Esophagus squamous epithelium (tissue), 5 donors: ENCODE results near the gene PRB4. TPM values are rescaled to one million over a fixed set of nuclear protein-coding genes. Genes with fewer than 3 reads are reported as not detected.

Source experiments
- DNase-seq: peaks from one replicate; lab custom pipeline; 2025; lab: John Stamatoyannopoulos, UW
- H3K27ac ChIP-seq, 4 donors: fragments of 200-600 bp; sonication (generic); one replicate each; pipeline ENCODE4 v1.5.1; 2016 to 2019; ENCODE audit warnings: mild to moderate bottlenecking in 1 of 4
- H3K27me3 ChIP-seq, 4 donors: fragments of 200-600 bp; sonication (generic); 1 replicate in 3 of 4; 2 replicates in 1 of 4; pipeline versions ENCODE4 v1.5.1 to v1.6.0; 2017 to 2021; ENCODE audit warnings: antibody characterized with exemption in 1 of 4
- H3K36me3 ChIP-seq, 3 donors: fragments of 200-600 bp; sonication (generic); one replicate each; pipeline ENCODE4 v1.5.1; 2016 to 2019
- H3K4me1 ChIP-seq, 3 donors: fragments of 200-600 bp; sonication (generic); one replicate each; pipeline ENCODE4 v1.5.1; 2017 to 2019
- H3K4me3 ChIP-seq, 4 donors: fragments of 200-600 bp; sonication (generic); 1 replicate in 3 of 4; 2 replicates in 1 of 4; pipeline ENCODE4 v1.5.1; 2016 to 2019; ENCODE audit warnings: mild to moderate bottlenecking in 2 of 4, moderate library complexity in 1 of 4
- H3K9me3 ChIP-seq, 3 donors: fragments of 200-600 bp; sonication (generic); one replicate each; pipeline ENCODE4 v1.5.1; 2016 to 2019
- POLR2A ChIP-seq, 4 donors: fragments of 450-650 bp; IDR thresholded peaks; one replicate each; pipeline ENCODE4 v1.6.1; 2017; ENCODE audit warnings: antibody characterized with exemption in 4 of 4, mild to moderate bottlenecking in 4 of 4, moderate library complexity in 3 of 4
- WGBS, 2 donors: methylation state at CpG; one replicate each; pipeline ENCODE4 v1.1.5; 2018; 5-methylcytosine and 5-hydroxymethylcytosine counted together
- intact Hi-C: fragments of 100-400 bp; cut with DNase I; formaldehyde crosslinking; loops from one replicate; pipeline ENCODE4 v1.15.0; 2022
- total RNA-seq, 4 donors: library from RNA; depleted of rRNA; stranded (reverse); fragments of >200 nt; gene quantifications; one replicate each; pipeline ENCODE4 v1.1.0, GENCODE V29; 2016
- TF ChIP-seq, protein P1 (sequence below), 6 experiments: fragments of 450-650 bp in 4 of 6; fragments of 200-600 bp in 2 of 6; sonication (generic) in 2 of 6; IDR thresholded peaks; one replicate each; pipeline ENCODE4 v1.5.1; 2016 to 2019; ENCODE audit warnings: antibody characterized with exemption in 6 of 6, mild to moderate bottlenecking in 4 of 6, moderate library complexity in 4 of 6
- donor health status: DM: yes; HTN: yes; CAD: no.

Gene PRB4
- total RNA-seq, 4 donors from 2014 or later: not detected

DNA sequence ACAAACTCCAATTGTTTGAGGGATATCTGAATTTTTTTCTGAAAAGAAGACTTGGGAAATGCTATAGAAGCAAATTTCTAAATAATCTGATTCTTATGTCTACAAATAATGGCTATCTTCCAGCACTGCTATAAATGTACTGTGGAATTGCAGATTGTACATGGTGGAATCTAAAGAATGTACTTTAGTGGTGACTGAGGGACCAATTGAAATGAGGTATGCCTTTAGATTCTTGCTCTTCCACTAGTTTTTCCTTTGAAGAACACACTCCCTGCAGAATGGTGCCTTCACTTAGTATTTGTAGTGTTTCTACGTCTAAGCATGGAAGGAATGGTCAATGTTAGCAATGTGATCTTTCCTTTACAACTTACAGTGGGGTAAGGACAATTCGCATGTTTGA, 11.7 kb upstream of the PRB4 start:
- WGBS, 2 donors: 55 to 89% methylated on average over 2 of the region's 2 CpGs
- Histone ChIP-seq H3K4me1 (no peaks in the 10 kb centered on the region), H3K4me3 (no peak overlapping the region), H3K27me3 (no peaks in the 10 kb centered on the region), H3K27ac (no peak overlapping the region), H3K36me3 (no peaks in the 10 kb centered on the region), H3K9me3 (peaks cover 0 to 12% (median 0%) of the 10 kb centered on the region in 3 donors)
- intact Hi-C loops: no loop called here
- TF ChIP-seq, protein P1, sequence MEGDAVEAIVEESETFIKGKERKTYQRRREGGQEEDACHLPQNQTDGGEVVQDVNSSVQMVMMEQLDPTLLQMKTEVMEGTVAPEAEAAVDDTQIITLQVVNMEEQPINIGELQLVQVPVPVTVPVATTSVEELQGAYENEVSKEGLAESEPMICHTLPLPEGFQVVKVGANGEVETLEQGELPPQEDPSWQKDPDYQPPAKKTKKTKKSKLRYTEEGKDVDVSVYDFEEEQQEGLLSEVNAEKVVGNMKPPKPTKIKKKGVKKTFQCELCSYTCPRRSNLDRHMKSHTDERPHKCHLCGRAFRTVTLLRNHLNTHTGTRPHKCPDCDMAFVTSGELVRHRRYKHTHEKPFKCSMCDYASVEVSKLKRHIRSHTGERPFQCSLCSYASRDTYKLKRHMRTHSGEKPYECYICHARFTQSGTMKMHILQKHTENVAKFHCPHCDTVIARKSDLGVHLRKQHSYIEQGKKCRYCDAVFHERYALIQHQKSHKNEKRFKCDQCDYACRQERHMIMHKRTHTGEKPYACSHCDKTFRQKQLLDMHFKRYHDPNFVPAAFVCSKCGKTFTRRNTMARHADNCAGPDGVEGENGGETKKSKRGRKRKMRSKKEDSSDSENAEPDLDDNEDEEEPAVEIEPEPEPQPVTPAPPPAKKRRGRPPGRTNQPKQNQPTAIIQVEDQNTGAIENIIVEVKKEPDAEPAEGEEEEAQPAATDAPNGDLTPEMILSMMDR (IDR thresholded peaks at IDR 0.05): no peak
- TF ChIP-seq POLR2A (IDR thresholded peaks at IDR 0.05): no peak
- DNase-seq: no peak

DNA sequence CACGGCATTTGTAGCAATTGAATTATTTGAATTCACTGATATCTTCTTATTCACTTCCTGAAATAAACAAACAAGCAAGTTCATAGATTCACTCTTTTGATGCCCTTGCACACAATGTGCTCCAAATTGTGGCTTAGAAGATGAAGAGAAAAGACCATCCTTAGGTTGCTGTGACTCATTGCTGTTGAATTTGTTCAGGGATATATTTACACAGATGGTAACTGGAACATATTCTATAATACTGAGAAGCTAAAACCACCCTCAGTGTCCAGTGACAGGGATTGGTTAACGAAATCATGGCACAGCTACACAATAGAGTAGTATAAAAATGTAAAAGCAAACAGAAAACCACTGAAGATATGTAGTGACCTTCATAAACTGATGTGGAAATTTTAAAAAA, 3.1 kb downstream of the PRB4 start:
- WGBS, 2 donors: 63 to 66% methylated on average over 2 of the region's 2 CpGs
- intact Hi-C loops: no loop called here
- H3K9me3 ChIP-seq: peaks cover 0 to 10% (median 0%) of the 10 kb centered on the region in 3 donors
- H3K27ac ChIP-seq: no peak overlapping the region
- no peaks in the 10 kb centered on the region for H3K27me3 ChIP-seq
- H3K4me3 ChIP-seq: no peak overlapping the region
- TF ChIP-seq, protein P1 (IDR thresholded peaks at IDR 0.05): no peak
- no peak for TF ChIP-seq POLR2A (IDR thresholded peaks at IDR 0.05)
- H3K36me3 ChIP-seq: no peaks in the 10 kb centered on the region
- no peak for DNase-seq
- no peaks in the 10 kb centered on the region for H3K4me1 ChIP-seq

DNA sequence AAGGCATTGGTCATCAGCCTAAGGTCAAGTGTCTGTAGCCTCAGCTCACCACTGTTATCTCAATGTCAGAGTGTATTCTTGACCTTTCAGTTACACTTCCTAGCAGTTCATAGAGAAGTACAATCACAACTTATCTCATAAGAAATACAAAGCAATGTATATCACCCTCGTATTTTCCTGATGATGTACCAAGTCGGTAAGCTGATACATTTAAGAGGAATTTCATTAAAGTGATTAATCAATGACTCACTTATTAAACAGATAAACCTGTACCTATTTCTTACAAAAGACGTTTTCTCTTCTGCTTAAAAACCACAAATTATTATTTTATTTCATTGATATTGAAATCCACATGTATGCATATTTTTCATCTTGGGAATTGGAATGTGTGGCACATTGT, 36.8 kb downstream of the PRB4 start:
- intact Hi-C loops: no loop called here
- H3K4me1 ChIP-seq: no peaks in the 10 kb centered on the region
- H3K4me3 ChIP-seq: no peak overlapping the region
- no peaks in the 10 kb centered on the region for H3K27me3 ChIP-seq
- TF ChIP-seq, protein P1 (IDR thresholded peaks at IDR 0.05): no peak
- no peak for TF ChIP-seq POLR2A (IDR thresholded peaks at IDR 0.05)
- no peaks in the 10 kb centered on the region for H3K36me3 ChIP-seq
- 47 to 49% methylated on average over 3 of the region's 3 CpGs for WGBS, 2 donors
- no peak overlapping the region for H3K27ac ChIP-seq
- H3K9me3 ChIP-seq: no peaks in the 10 kb centered on the region
- DNase-seq: no peak

DNA sequence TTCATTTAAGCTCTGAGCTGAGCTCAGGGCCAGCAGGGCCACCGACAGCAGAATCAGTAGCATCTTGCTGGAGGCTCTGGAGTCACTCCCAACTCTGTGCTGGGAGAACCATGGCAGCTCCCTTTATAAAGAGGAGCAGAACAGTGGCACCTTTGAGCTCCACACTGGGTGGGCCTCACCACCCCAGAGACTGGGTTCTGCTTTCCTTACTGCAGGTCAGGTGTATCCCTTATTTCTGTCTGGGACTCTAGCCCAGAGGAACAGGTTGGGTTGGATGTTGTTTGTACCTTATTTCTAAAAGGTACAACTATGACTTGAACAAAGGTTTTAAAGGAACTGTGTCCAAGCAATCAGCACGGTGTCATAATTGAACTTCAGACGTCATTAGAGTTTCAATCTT, 40.6 kb downstream of the PRB4 start, which contains the start of gene PRB3:
PRB3 (minus strand) TSS at position 101 of the 400 bp plus-strand sequence; CDS start at position 63, 38 bp downstream.
- Histone ChIP-seq H3K27ac (no peak within 1 kb of the TSS), H3K4me3 (no peak within 1 kb of the TSS), H3K27me3 (no peaks in the 10 kb centered on the region), H3K4me1 (no peaks in the 10 kb centered on the region), H3K9me3 (no peaks in the 10 kb centered on the region), H3K36me3 (no peaks in the 10 kb centered on the region)
- 75 to 85% methylated on average over 2 to 3 of the region's 3 CpGs for WGBS, 2 donors
- no peak for DNase-seq
- intact Hi-C loops: no loop called here
- TF ChIP-seq POLR2A (IDR thresholded peaks at IDR 0.05): no peak
- TF ChIP-seq, protein P1 (IDR thresholded peaks at IDR 0.05): no peak

DNA sequence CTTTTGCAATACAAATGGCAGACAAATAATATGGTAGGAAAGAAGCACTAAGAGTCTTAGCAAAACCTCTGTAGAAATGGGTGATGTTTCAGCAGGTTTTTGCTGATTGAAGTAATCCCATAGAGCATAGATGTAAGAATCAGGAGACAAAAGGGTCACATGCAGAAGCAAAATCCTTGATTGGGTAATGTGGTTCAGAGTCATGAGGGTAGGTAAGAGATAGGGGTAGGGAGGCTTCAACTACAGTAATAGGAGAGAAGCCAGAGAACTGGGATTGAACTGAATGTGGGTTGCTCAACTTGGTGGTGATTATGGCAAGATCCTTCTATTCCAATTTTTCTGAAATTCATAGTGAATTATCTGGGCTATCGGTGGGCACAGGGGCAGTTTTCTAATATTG, 45.7 kb downstream of the PRB4 start:
- Histone ChIP-seq H3K36me3 (no peaks in the 10 kb centered on the region), H3K4me1 (no peaks in the 10 kb centered on the region), H3K4me3 (no peak overlapping the region), H3K27ac (no peak overlapping the region), H3K9me3 (peaks cover 0 to 18% (median 0%) of the 10 kb centered on the region in 3 donors), H3K27me3 (no peaks in the 10 kb centered on the region)
- TF ChIP-seq POLR2A (IDR thresholded peaks at IDR 0.05): no peak
- TF ChIP-seq, protein P1 (IDR thresholded peaks at IDR 0.05): no peak
- intact Hi-C loops: no loop called here
- WGBS, 2 donors: 89 to 100% methylated on average over 1 of the region's 1 CpG
- DNase-seq: no peak

Other genes starting within 250 kb of the PRB4 start
- 1 to 10 TPM in 2 of 4 donors, not detected in 2; 1.7 to 3.0 TPM for gene TAS2R46, start 248.1 kb downstream of the PRB4 start, total RNA-seq
- gene TAS2R43, start 218.1 kb downstream of the PRB4 start, total RNA-seq: 1 to 10 TPM in 2 of 4 donors, not detected in 2; 2.2 to 4.8 TPM
- gene TAS2R30, start 175.8 kb downstream of the PRB4 start, total RNA-seq: 1 to 10 TPM in 2 of 4 donors, under 1 TPM in 2; 0.50 to 5.7 (median 2.4) TPM
- gene SMIM10L1, start 139.2 kb downstream of the PRB4 start, total RNA-seq: 1 to 10 TPM; 3.4 to 6.1 (median 4.2) TPM
- not detected for gene TAS2R42, start 123.5 kb downstream of the PRB4 start, total RNA-seq
- gene PRB3, start 40.7 kb downstream of the PRB4 start, total RNA-seq: not detected
- not detected for gene PRB2, start 85.1 kb upstream of the PRB4 start, total RNA-seq